Neural cell (in vitro differentiated cells): ENCODE results near the gene SNX15.

Experiments
- CTCF ChIP-seq: fragments of 450-650 bp; IDR thresholded peaks from 2 replicates; pipeline ENCODE4 v1.5.1; 2014; ENCODE audit warnings: antibody characterized with exemption, mild to moderate bottlenecking, moderate library complexity; ENCODE audit not compliant: poor library complexity, severe bottlenecking
- EP300 ChIP-seq: fragments of 450-650 bp; conservative IDR thresholded peaks from 2 replicates; pipeline ENCODE4 v1.6.1; 2014; ENCODE audit warnings: antibody characterized with exemption, mild to moderate bottlenecking, moderate library complexity; ENCODE audit not compliant: poor library complexity, severe bottlenecking
- POLR2AphosphoS5 ChIP-seq: IDR thresholded peaks from 2 replicates; pipeline ENCODE4 v1.6.1; 2012
- RAD21 ChIP-seq: fragments of 450-650 bp; conservative IDR thresholded peaks from 2 replicates; pipeline ENCODE4 v1.6.1; 2014; ENCODE audit warnings: antibody characterized with exemption, mild to moderate bottlenecking, moderate library complexity
- REST ChIP-seq: IDR thresholded peaks from 2 replicates; pipeline ENCODE4 v1.6.1; 2012; ENCODE audit warnings: borderline replicate concordance

- TF ChIP-seq POLR2AphosphoS5 = no peak
- TF ChIP-seq CTCF = no peak
- no peak for TF ChIP-seq REST
- TF ChIP-seq EP300 = no peak
- TF ChIP-seq RAD21 = no peak
Observed at GRCh38 chr11:65053827-65054508, 26.7 kb downstream of the SNX15 start.
